NCI-H187 (cell line): ENCODE data around the gene MRPS11.
"Not testable (repeated sequence)": the region's sequence is repeated elsewhere in the genome, so short reads cannot be mapped to it uniquely, and the experiment has no call there.

ENCODE experiments used
- DNase-seq, 2 experiments: peaks; one replicate each; lab custom pipeline; 2025; lab: John Stamatoyannopoulos, UW

Gene MRPS11

DNA sequence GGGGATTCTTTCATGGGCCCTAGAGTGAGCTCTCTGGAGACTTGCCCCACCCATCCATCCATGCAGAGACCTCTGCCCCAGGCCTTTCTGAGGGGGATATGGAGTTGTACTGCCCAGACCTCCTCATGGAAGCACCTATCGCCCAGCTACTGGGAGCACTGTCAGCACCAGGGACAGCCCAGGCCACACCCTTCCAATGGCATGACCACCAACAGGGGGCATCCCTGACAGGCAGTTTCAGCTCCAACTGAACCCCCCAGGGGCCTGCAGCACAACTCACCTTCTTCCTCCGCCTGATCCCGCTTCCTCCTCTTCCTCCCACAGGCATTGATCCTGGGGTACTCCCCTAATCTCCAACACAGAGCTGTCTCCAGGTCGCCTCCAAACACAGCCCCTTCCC lies 21.8 kb downstream of the MRPS11 start:
- DNase-seq, result no peak

DNA sequence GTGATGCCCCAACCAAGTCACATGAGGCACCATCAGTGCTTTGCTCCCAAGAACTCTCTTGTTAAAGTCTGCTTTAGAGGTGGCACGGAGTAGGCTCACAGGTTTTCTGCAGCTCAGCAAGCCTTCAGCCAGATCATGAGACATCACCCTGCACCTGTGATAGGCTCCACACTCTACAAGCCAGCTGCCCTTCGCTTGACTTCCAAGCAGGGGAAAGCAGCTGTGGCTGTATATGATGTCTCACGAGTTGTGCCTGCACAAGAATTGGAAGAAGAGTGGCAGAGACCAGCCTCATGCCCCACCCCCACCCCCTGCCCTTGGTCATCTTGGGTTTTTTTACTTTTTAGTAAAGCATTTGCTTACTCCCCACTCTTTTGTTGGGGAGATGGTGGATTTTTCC lies 22.5 kb downstream of the MRPS11 start:
- DNase-seq, result no peak

DNA sequence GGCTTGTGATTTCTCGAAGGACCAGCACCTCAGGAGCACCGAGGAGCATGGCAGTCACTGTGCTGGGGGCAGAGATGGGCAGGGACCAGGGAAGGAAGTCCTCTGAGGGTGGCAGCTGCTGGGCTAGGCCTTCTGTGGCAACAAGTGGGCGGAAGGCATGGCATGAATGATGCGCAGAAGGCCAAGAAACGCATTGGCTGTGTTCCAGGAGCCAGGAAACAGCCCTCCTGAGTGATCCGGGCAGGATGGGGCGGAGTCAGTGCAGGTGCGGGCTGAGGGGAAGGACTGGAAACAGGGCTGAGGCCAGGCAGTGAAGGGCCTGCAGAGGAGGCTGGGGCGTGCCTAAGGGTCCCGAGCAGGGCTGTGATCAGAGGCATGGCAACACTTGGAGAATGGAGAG lies 23.6 kb downstream of the MRPS11 start:
- peak in 1 of 2 experiments; percentile 54 for DNase-seq

DNA sequence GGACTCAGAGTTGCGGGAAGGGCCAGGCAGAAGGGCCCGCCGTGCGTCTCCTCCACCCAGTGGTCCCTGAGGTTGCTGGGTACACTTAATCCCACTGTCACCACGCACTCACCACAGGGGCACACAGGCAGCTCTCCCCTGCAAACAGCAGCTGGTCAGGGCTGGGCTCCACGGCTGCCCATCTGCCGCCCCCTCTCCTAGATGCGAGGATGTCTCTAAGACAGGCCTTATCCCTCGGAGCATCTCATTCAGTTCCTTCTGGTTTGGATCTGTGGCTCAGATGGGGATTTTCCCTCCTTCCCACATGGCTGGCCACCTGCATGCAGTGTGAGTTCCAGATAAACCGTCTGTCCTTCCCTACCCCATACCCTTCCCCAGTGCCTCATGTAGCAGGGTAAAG lies 26.3 kb downstream of the MRPS11 start:
- DNase-seq, result no peak

DNA sequence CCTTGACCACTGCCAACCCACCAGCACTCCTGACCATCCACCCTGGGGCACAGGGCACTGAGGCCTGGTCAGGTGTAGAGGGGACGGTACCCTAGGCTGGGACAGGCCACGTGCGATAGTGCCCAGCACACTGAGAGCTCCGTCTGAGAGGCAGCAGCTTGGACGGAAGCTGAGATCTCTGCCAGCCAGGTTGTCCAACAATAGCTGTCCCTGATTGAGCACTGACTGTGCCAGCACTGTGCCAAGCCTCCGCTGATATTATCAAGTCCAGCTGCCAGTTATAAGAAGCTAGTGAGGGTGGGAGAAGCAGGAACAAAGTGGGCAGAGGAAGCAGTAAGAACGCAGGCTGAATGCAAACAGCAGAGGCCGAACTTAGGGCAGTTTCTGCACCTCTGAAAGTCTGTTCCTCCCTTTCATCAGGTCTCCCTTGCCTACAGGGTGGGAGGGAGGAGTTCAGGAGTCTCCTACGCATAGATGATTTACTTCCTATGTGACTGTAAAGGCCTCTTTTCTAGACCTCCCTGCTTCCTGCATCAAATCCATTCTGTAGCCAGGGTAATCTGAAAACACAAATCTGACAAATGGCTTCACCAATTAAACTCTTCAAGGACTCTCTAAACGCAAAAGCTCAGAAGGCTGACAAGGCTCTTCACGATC lies 29.7 kb downstream of the MRPS11 start:
- no peak for DNase-seq

DNA sequence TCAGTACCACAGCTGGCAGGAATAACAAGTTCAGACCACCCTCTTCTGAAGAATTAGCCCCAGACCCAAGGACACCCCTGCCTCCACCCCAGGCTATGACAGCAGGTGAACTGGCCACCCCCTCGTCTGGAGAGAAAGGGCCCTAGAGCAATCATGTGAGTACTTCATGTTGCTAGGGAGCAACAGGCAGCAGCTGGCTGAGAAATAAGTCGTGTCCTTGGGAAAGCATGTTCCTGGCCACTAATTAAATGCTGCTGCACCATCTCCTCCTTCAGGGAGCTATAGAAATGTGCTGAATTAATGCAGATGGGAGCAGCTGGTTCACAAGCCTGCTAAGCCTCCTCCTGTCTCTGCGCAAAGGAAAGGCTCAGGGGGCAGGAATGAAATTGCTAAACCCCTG lies 31.5 kb downstream of the MRPS11 start:
- DNase-seq, result peak in 1 of 2 experiments; percentile 43

DNA sequence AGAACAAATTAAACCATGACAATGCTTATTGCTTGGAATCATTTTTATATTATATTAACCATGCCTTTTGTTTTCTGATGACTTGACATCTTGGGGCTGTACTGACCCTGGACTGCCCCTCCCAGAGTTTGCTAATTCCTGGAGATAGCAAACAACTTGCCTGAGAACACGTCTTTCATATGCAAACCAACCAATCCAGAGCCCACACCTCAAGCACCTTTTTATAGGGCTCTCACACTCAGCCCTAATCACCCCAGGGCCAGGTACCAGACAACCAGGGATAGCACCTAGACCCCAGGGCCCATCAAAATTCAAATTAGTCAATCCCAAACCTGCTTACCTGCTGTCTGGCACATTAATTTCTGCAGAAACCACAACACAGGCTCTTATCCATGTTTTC lies 36.9 kb downstream of the MRPS11 start:
- no peak for DNase-seq

DNA sequence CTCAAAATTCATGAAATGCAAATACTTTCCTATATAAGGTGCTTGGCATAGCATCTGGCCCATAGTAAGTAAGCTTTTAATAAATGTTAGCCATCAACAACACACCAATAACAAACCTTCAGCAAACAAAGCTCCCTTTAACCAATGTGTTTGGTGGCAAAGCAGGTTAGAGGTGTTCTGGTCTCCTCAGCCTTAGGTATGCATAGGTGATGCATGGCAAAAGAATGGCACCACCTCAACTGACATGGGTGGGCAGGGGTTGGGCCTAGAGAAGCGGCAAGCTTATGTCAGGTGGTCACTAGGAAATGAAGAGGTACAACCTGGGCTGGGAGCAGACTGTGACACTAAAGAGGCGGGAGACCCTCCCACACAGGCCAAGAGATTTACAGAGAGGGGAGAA lies 38.2 kb downstream of the MRPS11 start:
- no peak for DNase-seq

DNA sequence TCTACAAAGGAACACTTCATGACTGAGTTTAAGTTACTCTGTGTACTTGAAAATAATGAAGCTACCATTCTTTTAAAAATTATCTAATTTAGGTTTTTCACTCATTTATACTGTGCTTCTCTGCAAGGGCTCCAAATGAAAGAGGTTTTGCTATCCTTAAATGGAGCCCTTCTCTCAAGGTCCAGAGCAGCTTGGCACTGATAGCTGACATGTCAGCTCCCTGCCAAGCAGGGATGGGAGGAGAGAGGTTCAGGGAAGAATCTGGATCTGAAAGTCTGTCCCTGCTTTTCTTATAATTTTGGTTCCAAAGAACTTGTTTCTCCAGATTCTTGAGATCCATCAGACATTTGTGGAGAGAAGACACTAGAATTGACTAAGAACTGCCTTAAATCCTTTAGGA lies 39.1 kb downstream of the MRPS11 start:
- no peak for DNase-seq

DNA sequence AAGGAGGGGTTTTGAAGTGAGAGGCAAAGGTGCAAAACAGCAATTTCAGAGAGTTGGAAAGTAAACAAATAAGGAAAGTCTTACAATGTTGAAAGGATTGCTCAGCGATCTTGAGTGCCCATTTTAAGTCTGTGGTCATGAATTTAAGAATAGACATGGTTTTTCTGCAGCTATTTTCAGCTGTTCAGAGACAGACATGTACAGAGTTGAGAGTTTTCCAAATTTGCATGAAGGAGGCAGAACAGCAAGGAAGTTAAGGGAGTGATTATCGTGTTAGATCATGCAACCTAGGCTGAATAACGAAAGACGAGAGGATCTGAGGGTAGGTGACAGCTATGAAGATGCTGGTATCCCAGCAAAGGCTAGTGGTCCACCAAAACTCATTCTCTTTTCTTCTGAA lies 41.8 kb downstream of the MRPS11 start:
- no peak for DNase-seq

DNA sequence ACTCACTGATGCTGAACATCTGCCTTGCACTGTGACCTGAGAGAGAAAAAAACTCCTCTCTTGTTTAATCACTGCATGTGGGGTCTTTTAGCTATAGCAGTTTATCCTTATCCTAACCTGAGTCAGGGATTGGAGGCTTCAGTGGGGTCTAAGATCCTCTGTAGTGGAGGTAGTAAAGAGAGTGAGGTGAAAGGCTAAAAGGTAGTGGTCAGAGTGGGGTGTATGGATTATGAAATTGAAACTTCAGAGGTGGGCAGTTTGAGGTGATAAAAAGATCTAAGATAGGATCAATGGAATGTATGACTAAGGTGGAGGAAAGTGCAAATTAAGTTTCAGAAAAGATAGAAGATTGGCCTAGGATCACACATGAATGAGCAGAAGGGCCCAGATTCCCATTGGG lies 42.5 kb downstream of the MRPS11 start:
- no peak for DNase-seq

DNA sequence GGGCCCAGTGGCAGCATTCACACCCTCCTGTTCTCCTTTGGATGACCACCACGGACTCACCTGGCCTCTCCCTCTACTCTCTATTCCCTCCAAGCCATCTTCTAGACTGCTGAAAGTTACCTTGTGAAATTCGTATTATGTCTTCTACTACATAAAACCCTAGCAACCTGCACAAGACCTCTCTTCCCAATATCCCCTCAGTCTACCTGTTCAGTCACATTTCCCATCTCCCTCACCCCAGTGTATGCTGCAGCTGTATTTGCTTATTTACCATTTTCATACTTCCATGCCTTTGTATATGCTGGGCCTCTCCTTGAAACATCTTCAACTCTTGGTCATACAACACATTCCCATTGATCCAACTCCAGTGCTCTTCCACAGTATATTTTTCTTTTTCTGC lies 43.7 kb downstream of the MRPS11 start:
- DNase-seq, result no peak

DNA sequence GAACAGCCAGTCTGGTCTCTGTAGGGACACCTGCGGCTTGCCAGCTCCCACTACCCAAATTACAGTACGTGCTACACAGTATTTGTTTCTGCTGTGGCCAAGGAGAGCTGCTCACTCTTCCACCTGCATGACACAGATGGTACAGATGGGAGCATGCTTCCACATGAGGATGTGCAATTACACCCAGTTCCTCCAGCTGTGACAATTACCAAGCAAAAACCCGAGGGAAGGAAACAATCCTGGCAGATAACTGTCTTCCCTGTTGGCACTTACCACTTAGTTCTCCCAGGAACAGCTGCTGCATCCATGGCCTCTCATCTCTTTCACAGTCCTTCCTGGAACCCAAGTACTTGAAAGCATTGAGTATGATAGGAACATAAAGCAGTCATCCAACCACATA lies 44.6 kb downstream of the MRPS11 start:
- DNase-seq, result peak; percentile 9 to 28

DNA sequence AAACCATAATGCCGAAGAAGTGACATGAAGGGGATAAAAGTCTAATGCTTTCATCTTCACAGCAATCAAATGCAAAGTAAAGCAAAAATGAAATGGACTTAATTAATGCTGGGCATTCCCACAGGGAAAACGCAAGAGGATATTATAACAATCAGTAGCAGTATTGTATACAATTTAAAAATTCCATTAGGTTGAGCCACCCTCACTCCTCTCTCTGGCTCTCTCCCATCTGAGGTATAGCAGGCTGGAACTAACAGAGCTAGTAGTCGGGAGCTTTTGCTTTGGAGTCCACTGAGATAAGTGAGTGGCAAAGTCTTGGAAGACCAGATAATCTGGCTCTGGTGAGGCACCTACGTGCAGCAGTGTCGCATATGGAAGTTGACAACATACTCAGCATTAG lies 45.1 kb downstream of the MRPS11 start:
- DNase-seq, result no peak

DNA sequence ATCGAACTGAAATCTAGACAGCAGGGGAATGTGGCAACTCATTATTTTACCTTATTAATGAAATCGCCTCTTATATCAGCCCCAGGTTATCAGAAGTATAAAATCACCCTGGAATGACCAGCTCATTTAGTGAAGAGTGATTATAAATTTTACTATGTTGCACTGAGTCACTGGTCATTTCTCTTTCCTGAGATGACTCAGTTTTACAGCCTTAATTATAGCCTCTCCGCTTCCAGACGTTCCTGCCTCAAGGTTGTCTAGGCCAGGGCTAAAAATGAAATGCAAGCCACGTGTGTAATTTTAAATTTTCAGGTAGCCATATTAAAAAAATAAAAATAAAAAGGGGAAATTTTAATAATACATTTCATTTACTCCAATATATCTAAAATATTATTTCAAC lies 45.7 kb downstream of the MRPS11 start:
- no peak for DNase-seq

DNA sequence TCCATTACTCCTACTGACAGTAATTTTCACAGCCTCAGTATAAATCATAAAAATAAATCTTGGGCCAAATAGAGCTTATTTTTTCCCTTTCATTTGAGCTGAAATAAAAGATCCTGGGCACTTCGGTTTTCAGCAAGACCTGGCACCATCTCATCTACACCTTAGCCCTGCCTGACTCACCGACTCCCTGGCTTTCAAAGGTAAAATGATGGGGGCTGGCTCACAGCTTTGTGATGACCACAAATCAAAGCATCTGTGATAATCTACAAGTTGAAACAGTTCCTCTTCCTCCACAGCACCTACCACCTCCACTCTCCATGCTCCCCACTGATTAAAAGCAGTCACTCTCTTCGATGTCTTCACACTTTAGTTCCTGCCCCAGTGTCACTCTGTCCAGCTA lies 51.4 kb downstream of the MRPS11 start:
- no peak for DNase-seq

DNA sequence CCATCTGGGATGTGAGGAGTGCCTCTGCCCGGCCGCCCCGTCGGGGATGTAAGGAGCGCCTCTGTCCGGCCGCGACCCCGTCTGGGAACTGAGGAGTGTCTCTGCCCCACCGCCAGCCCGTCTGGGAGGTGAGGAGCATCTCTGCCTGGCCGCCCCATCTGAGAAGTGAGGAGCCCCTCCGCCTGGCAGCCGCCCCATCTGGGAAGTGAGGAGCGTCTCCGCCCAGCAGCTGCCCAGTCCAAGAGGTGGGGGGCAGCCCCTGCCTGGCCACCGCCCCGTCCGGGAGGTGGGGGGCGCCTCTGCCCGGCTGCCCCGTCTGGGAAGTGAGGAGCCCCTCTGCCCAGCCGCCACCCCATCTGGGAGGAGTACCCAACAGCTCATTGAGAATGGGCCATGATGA lies 56.6 kb downstream of the MRPS11 start:
- DNase-seq, result not testable (repeated sequence)

DNA sequence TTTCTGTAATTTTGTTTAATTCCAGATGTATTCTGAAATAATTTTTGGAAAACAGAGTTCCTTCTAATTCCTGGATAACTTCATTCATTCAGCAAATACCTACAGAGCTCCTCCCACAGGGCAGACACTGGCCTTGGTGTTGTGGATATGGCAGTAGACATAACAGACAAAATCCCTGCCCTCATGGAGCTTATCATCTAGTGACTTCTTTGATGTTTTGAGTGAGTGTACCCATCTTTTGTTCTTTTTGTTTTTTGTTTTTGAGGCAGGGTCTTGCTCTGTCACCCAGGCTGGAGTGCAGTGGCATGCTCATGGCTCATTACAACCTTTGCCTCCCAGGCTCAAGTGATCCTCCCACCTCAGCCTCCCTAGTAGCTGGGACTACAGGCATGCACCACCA lies 57.9 kb downstream of the MRPS11 start:
- DNase-seq, result no peak

DNA sequence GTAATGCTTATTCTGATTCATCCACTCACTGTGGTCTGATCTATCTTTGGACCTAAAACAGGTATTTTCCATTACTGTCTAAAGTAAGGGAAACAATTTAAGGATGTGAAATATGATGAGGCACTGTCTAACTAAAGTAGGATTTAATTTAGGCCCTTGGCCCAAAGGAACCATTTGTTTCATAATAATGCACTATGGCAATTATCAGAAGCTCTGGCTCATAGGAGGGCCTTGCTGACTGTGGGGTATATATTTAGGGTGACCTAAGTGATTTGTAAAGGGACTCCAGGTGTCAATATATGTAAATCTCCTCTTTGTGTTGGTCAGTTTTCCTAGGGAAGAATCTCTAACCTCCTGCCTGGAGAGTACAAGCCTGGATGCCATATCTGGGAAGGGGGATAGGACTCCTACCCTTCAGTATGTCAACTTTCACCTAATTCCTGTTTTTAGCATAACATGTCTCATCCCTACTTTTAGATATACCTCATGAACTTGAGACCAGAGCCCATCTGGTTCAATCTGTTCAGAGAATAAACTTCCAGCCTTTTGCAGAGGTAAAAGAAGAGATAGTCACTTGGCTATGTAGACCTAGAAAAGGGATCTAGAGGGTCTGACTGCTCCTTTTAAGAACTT lies 58.9 kb downstream of the MRPS11 start:
- no peak for DNase-seq

DNA sequence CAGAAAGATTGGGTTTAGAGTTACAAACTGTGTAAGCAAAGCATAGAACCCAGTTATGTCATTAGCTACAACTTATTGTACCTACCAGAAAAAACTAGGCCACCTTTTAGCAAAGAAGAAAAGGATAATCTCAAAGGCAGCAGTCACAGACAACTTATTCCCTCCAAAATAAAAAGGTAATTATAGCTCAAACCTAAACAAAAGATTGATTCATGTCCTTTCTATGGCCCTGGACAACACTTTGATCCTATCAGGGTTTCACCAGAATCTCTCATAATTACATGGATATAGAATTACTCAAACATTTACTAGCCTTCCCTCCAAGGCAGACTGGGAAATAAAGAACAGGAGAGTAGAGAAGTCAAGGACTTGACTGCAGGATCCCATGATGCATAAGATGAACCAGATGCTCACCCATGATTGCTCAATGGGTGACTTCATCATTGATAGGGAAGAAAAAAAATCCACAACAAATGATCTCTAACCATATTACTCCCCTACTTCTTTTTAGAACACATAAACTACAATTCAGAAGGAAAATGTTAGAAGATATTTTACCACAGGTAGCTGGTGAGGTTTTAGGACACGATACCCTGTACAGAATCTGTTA lies 61.6 kb downstream of the MRPS11 start:
- DNase-seq, result no peak
